Urinary bladder (tissue), 4 donors: ENCODE data around the gene SERTM1. TPM values are rescaled to one million over a fixed set of nuclear protein-coding genes. Genes with fewer than 3 reads are reported as not detected.

Experiments
- DNase-seq: peaks from one replicate; pipeline ENCODE4 v3.0.0-alpha.2; 2015; ENCODE audit errors: extremely low spot score
- H3K27ac ChIP-seq: one replicate; pipeline ENCODE4 v1.5.1; 2013; ENCODE audit warnings: low read depth, mild to moderate bottlenecking, moderate library complexity
- H3K36me3 ChIP-seq: one replicate; pipeline ENCODE4 v1.6.1; 2013; ENCODE audit warnings: mild to moderate bottlenecking, moderate library complexity; ENCODE audit not compliant: insufficient read depth
- H3K4me1 ChIP-seq: one replicate; pipeline ENCODE4 v1.6.1; 2013; ENCODE audit warnings: mild to moderate bottlenecking, moderate library complexity; ENCODE audit not compliant: insufficient read depth
- H3K4me3 ChIP-seq: one replicate; pipeline ENCODE4 v1.5.1; 2013; ENCODE audit warnings: low read depth, low read length
- WGBS: extraction: QIAGEN DNeasy Blood & Tissue Kit; methylation state at CpG from one replicate; pipeline ENCODE4 v1.1.7; 2013; 5-methylcytosine and 5-hydroxymethylcytosine counted together
- polyA plus RNA-seq: library from polyadenylated mRNA; stranded (reverse); fragments of 200-250 nt; gene quantifications from one replicate; pipeline ENCODE4 v1.2.3, GENCODE V29; 2013
- total RNA-seq: library from RNA; depleted of rRNA; stranded (reverse); fragments of >200 nt; gene quantifications from one replicate; pipeline ENCODE4 v1.2.3, GENCODE V29; 2014
- donor health status: healthy with polysubstance abuse.
- donor health status: healthy.

SERTM1 gene
- total and polyA plus RNA-seq, 2 donors = 0.18 to 1.7 TPM

GRCh38 chr13:36681894-36682624 is 8.2 kb downstream of the SERTM1 start:
- H3K27ac ChIP-seq = no peak overlapping the region
- no peak for DNase-seq
- H3K36me3 ChIP-seq = no peaks in the 10 kb centered on the region
- no peaks in the 10 kb centered on the region for H3K4me1 ChIP-seq
- no peak overlapping the region for H3K4me3 ChIP-seq

- Histone ChIP-seq H3K4me1 (no peaks in the 10 kb centered on the region), H3K36me3 (no peaks in the 10 kb centered on the region), H3K27ac (no peak overlapping the region), H3K4me3 (no peak overlapping the region)
- DNase-seq = no peak
- WGBS = 94% methylated on average over 6 of the region's 6 CpGs
These were observed 9.9 kb downstream of the SERTM1 start for GRCh38 chr13:36683701-36684100.

GRCh38 chr13:36685927-36686326 is 12.1 kb downstream of the SERTM1 start:
- 39% methylated on average over 1 of the region's 1 CpG for WGBS
- DNase-seq = no peak
- H3K27ac ChIP-seq = no peak overlapping the region
- no peaks in the 10 kb centered on the region for H3K4me1 ChIP-seq
- no peaks in the 10 kb centered on the region for H3K36me3 ChIP-seq
- no peak overlapping the region for H3K4me3 ChIP-seq

GRCh38 chr13:36696410-36697010 is 22.7 kb downstream of the SERTM1 start:
- H3K36me3 ChIP-seq = no peaks in the 10 kb centered on the region
- H3K4me3 ChIP-seq = no peak overlapping the region
- H3K4me1 ChIP-seq = no peaks in the 10 kb centered on the region
- DNase-seq = no peak
- WGBS = 57% methylated on average over 9 of the region's 9 CpGs
- H3K27ac ChIP-seq = no peak overlapping the region

- 75% methylated on average over 5 of the region's 5 CpGs for WGBS
- Histone ChIP-seq H3K4me3 (no peak overlapping the region), H3K4me1 (no peaks in the 10 kb centered on the region), H3K36me3 (no peaks in the 10 kb centered on the region), H3K27ac (no peak overlapping the region)
- DNase-seq = no peak
These were observed 26.4 kb downstream of the SERTM1 start for GRCh38 chr13:36700170-36700569.

GRCh38 chr13:36706755-36707154 is 32.9 kb downstream of the SERTM1 start:
- no peak overlapping the region for H3K27ac ChIP-seq
- no peaks in the 10 kb centered on the region for H3K4me1 ChIP-seq
- H3K36me3 ChIP-seq = no peaks in the 10 kb centered on the region
- DNase-seq = no peak
- H3K4me3 ChIP-seq = no peak overlapping the region
- WGBS = 81% methylated on average over 1 of the region's 1 CpG

- H3K4me3 ChIP-seq = no peak overlapping the region
- H3K27ac ChIP-seq = no peak overlapping the region
- WGBS = 80% methylated on average over 1 of the region's 1 CpG
- no peaks in the 10 kb centered on the region for H3K4me1 ChIP-seq
- no peak for DNase-seq
- no peaks in the 10 kb centered on the region for H3K36me3 ChIP-seq
These were observed 35.5 kb downstream of the SERTM1 start for GRCh38 chr13:36709136-36709890.

GRCh38 chr13:36710396-36710795 is 36.6 kb downstream of the SERTM1 start:
- Histone ChIP-seq H3K4me1 (no peaks in the 10 kb centered on the region), H3K36me3 (no peaks in the 10 kb centered on the region), H3K27ac (no peak overlapping the region), H3K4me3 (no peak overlapping the region)
- 92% methylated on average over 4 of the region's 4 CpGs for WGBS
- DNase-seq = no peak

GRCh38 chr13:36712290-36712689 is 38.5 kb downstream of the SERTM1 start:
- no peak overlapping the region for H3K27ac ChIP-seq
- no peaks in the 10 kb centered on the region for H3K4me1 ChIP-seq
- DNase-seq = no peak
- 83% methylated on average over 3 of the region's 3 CpGs for WGBS
- H3K4me3 ChIP-seq = no peak overlapping the region
- no peaks in the 10 kb centered on the region for H3K36me3 ChIP-seq

- peak; percentile 36 for DNase-seq
- Histone ChIP-seq H3K4me1 (no peaks in the 10 kb centered on the region), H3K4me3 (no peak overlapping the region), H3K27ac (no peak overlapping the region), H3K36me3 (no peaks in the 10 kb centered on the region)
- WGBS = 41% methylated on average over 5 of the region's 5 CpGs
These were observed 39.0 kb downstream of the SERTM1 start for GRCh38 chr13:36712770-36713169.

- Histone ChIP-seq H3K27ac (no peak overlapping the region), H3K4me1 (no peaks in the 10 kb centered on the region), H3K4me3 (no peak overlapping the region), H3K36me3 (no peaks in the 10 kb centered on the region)
- DNase-seq = no peak
- WGBS = 10% methylated on average over 2 of the region's 2 CpGs
These were observed 40.1 kb downstream of the SERTM1 start for GRCh38 chr13:36713887-36714286.

- H3K4me1 ChIP-seq = no peaks in the 10 kb centered on the region
- H3K4me3 ChIP-seq = no peak overlapping the region
- DNase-seq = no peak
- WGBS = 43% methylated on average over 1 of the region's 1 CpG
- H3K36me3 ChIP-seq = no peaks in the 10 kb centered on the region
- no peak overlapping the region for H3K27ac ChIP-seq
These were observed 42.0 kb downstream of the SERTM1 start for GRCh38 chr13:36715841-36716240.

- Histone ChIP-seq H3K4me1 (no peaks in the 10 kb centered on the region), H3K27ac (no peak overlapping the region), H3K4me3 (no peak overlapping the region), H3K36me3 (no peaks in the 10 kb centered on the region)
- WGBS = 90% methylated on average over 2 of the region's 2 CpGs
- no peak for DNase-seq
These were observed 43.2 kb downstream of the SERTM1 start for GRCh38 chr13:36717017-36717416.

- no peaks in the 10 kb centered on the region for H3K4me1 ChIP-seq
- no peak overlapping the region for H3K27ac ChIP-seq
- no peaks in the 10 kb centered on the region for H3K36me3 ChIP-seq
- DNase-seq = no peak
- no peak overlapping the region for H3K4me3 ChIP-seq
- WGBS = 74% methylated on average over 3 of the region's 3 CpGs
These were observed 44.2 kb downstream of the SERTM1 start for GRCh38 chr13:36717966-36718545.
